Panc1 (cell line): ENCODE measurements around the gene ZNF785. TPM values are rescaled to one million over a fixed set of nuclear protein-coding genes. Genes with fewer than 3 reads are reported as not detected.

Experiments used
- ATAC-seq: fragments of 200-7000 bp; cut with Tn5 transposase; 2 replicates; pipeline ENCODE4 v1.9.1; 2020; ENCODE audit warnings: mild to moderate bottlenecking, moderate library complexity
- BruUV-seq: library from RNA; stranded (reverse); fragments of 400-500 nt; replicated peaks from 2 replicates; lab custom pipeline; 2021; lab: Mats Ljungman, UMichigan
- CTCF ChIA-PET: fragments of 300-600 bp; sonication (Branson Sonifier 250); formaldehyde crosslinking; loops from one replicate; lab custom pipeline; 2022; ENCODE audit warnings: antibody characterized with exemption; lab: Charles Lee
- POLR2A ChIA-PET: fragments of 300-600 bp; sonication (Branson Sonifier 250); formaldehyde crosslinking; loops from one replicate; lab custom pipeline; 2022; ENCODE audit warnings: antibody characterized with exemption; lab: Charles Lee
- DNase-seq: peaks from one replicate; pipeline ENCODE4 v3.0.0-alpha.2; 2010; ENCODE audit warnings: low read depth, low spot score
- H3K27ac ChIP-seq: 2 replicates; pipeline ENCODE4 v1.5.1; 2011; ENCODE audit warnings: mild to moderate bottlenecking, low read length, inconsistent platforms
- H3K27me3 ChIP-seq: fragments of 200-500 bp; sonication (Bioruptor generic); 2 replicates; pipeline ENCODE4 v1.6.0; 2014; ENCODE audit warnings: low read length, inconsistent platforms; ENCODE audit not compliant: control insufficient read depth, insufficient read depth
- H3K36me3 ChIP-seq: fragments of 200-500 bp; sonication (Bioruptor generic); 2 replicates; pipeline ENCODE4 v1.5.1; 2014; ENCODE audit warnings: inconsistent platforms, mild to moderate bottlenecking, low read length, moderate library complexity; ENCODE audit not compliant: control insufficient read depth, insufficient read depth
- H3K4me1 ChIP-seq: 2 replicates; pipeline ENCODE4 v1.5.1; 2011; ENCODE audit warnings: inconsistent platforms, mild to moderate bottlenecking, low read length, moderate library complexity; ENCODE audit not compliant: control insufficient read depth, insufficient read depth
- H3K4me3 ChIP-seq, 2 experiments: 2 replicates each; pipeline ENCODE4 v1.5.1; 2011 to 2012; ENCODE audit warnings: low read depth in 2 of 2, low read length in 2 of 2, mild to moderate bottlenecking in 2 of 2, inconsistent platforms in 1 of 2, moderate library complexity in 1 of 2
- H3K9me3 ChIP-seq: fragments of 200-500 bp; sonication (Bioruptor generic); 2 replicates; pipeline ENCODE4 v1.5.1; 2014; ENCODE audit warnings: low read depth, mild to moderate bottlenecking, inconsistent platforms, low read length, moderate library complexity; ENCODE audit not compliant: control insufficient read depth, insufficient read depth
- CTCF ChIP-seq: fragments of 450-650 bp; IDR thresholded peaks from 2 replicates; pipeline ENCODE4 v1.5.1; 2017; ENCODE audit warnings: mild to moderate bottlenecking
- POLR2AphosphoS5 ChIP-seq: IDR thresholded peaks from 2 replicates; pipeline ENCODE4 v1.6.1; 2012; ENCODE audit warnings: mild to moderate bottlenecking, low read depth, low read length, moderate library complexity
- SIN3A ChIP-seq: IDR thresholded peaks from 2 replicates; pipeline ENCODE4 v1.6.1; 2012; ENCODE audit warnings: low read depth, mild to moderate bottlenecking, low read length, moderate library complexity, borderline replicate concordance; ENCODE audit not compliant: insufficient read depth
- TCF7L2 ChIP-seq: IDR thresholded peaks from 2 replicates; pipeline ENCODE4 v1.6.1; 2011; ENCODE audit warnings: mild to moderate bottlenecking, low read depth, low read length, inconsistent platforms
- in situ Hi-C: cut with HindIII; loops from 2 replicates; pipeline ENCODE4 v1.10.0; 2016; ENCODE audit warnings: low sequenced_read_pairs, low pct_unique_long_range_greater_than_20kb
- intact Hi-C: fragments of 100-400 bp; cut with micrococcal nuclease; formaldehyde crosslinking; loops from one replicate; pipeline ENCODE4 v1.10.0; 2022; ENCODE audit not compliant: unreplicated experiment
- total RNA-seq: library from RNA; stranded (reverse); gene quantifications from one replicate; pipeline ENCODE4 v1.2.1, GENCODE V29; 2021; ENCODE audit not compliant: unreplicated experiment
- TF ChIP-seq, protein P1 (sequence below), 2 experiments: IDR thresholded peaks; 2 replicates each; pipeline ENCODE4 v1.6.1; 2011 to 2012; ENCODE audit warnings: low read depth in 2 of 2, control low read depth in 1 of 2, low read length in 1 of 2, mild to moderate bottlenecking in 1 of 2, moderate library complexity in 1 of 2; ENCODE audit not compliant: insufficient read depth in 1 of 2

The ZNF785 gene
- total RNA-seq, 1 experiment from 2014 or later: 6.2 TPM

DNA sequence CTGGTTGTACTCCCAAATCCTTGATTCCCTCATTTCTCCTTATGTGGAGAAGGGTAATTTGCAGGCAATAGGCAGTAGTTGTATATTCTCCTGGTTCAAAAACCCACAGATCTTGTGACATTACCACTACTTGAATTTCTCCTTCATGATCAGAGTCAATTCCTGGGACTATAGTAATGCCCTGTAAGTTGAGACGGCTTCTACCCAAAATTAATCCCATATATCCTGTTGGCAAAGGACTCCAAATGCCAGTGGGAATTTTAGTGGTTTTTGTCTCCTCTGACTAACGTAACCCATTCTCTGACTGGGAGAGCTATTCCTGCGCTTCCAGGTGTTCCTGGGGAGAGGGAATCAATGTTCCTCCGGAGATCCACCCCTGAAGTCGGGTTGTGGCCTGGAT, 36.3 kb upstream of the ZNF785 start:
- BruUV-seq: no TSS peak
- TF ChIP-seq CTCF (no peak), POLR2AphosphoS5 (no peak), SIN3A (no peak), TCF7L2 (no peak)
- TF ChIP-seq, protein P1, sequence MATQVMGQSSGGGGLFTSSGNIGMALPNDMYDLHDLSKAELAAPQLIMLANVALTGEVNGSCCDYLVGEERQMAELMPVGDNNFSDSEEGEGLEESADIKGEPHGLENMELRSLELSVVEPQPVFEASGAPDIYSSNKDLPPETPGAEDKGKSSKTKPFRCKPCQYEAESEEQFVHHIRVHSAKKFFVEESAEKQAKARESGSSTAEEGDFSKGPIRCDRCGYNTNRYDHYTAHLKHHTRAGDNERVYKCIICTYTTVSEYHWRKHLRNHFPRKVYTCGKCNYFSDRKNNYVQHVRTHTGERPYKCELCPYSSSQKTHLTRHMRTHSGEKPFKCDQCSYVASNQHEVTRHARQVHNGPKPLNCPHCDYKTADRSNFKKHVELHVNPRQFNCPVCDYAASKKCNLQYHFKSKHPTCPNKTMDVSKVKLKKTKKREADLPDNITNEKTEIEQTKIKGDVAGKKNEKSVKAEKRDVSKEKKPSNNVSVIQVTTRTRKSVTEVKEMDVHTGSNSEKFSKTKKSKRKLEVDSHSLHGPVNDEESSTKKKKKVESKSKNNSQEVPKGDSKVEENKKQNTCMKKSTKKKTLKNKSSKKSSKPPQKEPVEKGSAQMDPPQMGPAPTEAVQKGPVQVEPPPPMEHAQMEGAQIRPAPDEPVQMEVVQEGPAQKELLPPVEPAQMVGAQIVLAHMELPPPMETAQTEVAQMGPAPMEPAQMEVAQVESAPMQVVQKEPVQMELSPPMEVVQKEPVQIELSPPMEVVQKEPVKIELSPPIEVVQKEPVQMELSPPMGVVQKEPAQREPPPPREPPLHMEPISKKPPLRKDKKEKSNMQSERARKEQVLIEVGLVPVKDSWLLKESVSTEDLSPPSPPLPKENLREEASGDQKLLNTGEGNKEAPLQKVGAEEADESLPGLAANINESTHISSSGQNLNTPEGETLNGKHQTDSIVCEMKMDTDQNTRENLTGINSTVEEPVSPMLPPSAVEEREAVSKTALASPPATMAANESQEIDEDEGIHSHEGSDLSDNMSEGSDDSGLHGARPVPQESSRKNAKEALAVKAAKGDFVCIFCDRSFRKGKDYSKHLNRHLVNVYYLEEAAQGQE (IDR thresholded peaks at IDR 0.05; ENCODE audit: insufficient read depth in 1 of 2, low read depth in 2 of 2, low read length in 1 of 2): no peak
- CTCF ChIA-PET: no interaction called here
- no peaks in the 10 kb centered on the region for H3K9me3 ChIP-seq
- POLR2A ChIA-PET: interaction anchor here (0.7 kb wide), 1 partner anchor 22 kb away, joined by 9 read pairs; no protein-coding TSS in a partner anchor
- H3K4me3 ChIP-seq: no peak overlapping the region
- in situ Hi-C loops (no loop called here), intact Hi-C loops (no loop called here)
- H3K27me3 ChIP-seq: no peaks in the 10 kb centered on the region
- H3K4me1 ChIP-seq: no peaks in the 10 kb centered on the region
- DNase-seq (no peak), ATAC-seq (no peak)
- H3K27ac ChIP-seq: no peak overlapping the region
- no peaks in the 10 kb centered on the region for H3K36me3 ChIP-seq

- CTCF ChIA-PET: interaction anchor here (1.1 kb wide), 1 partner anchor 9 kb away, joined by 4 read pairs; no protein-coding TSS in a partner anchor
- TF ChIP-seq TCF7L2 (no peak), CTCF (no peak), POLR2AphosphoS5 (no peak), SIN3A (no peak)
- TF ChIP-seq, protein P1 (IDR thresholded peaks at IDR 0.05; ENCODE audit: insufficient read depth in 1 of 2, low read depth in 2 of 2, low read length in 1 of 2): no peak
- Histone ChIP-seq H3K27ac (no peak overlapping the region), H3K4me3 (no peak overlapping the region), H3K4me1 (no peaks in the 10 kb centered on the region), H3K9me3 (no peaks in the 10 kb centered on the region), H3K36me3 (no peaks in the 10 kb centered on the region), H3K27me3 (no peaks in the 10 kb centered on the region)
- BruUV-seq: no TSS peak
- intact Hi-C loops: no loop called here
- no peak for ATAC-seq
- in situ Hi-C loops: no loop called here
- POLR2A ChIA-PET: no interaction called here
- DNase-seq: no peak
Observed at GRCh38 chr16:30620169-30620568, 34.7 kb upstream of the ZNF785 start.
